ENCODE data around the gene ACTL10.
A peak's percentile ranks its signal among the peaks of the same experiment; 100 is the strongest.

The ACTL10 gene

GRCh38 chr20:33651562-33652048, 15.1 kb upstream of the ACTL10 start:
- H3K4me3 ChIP-seq (ENCODE audit: low read depth, low read length), result no peak overlapping the region
- DNase-seq, result no peak
- H3K36me3 ChIP-seq (replicated peaks), result no peaks in the 10 kb centered on the region
- no peaks in the 10 kb centered on the region for H3K27me3 ChIP-seq (replicated peaks)
- no peak overlapping the region for H3K27ac ChIP-seq
- in situ Hi-C loops (cut with HindIII; ENCODE audit: low pct_ligation_motif_present, low sequenced_read_pairs), result no loop called here
- TF ChIP-seq CTCF (IDR thresholded peaks at IDR 0.05; ENCODE audit: low read depth, low read length, missing control alignments), result no peak

GRCh38 chr20:33653218-33653899, 13.4 kb upstream of the ACTL10 start:
- Histone ChIP-seq H3K4me3 (ENCODE audit: low read depth, low read length) (no peak overlapping the region), H3K27me3 (replicated peaks) (no peaks in the 10 kb centered on the region)
- in situ Hi-C loops (cut with HindIII; ENCODE audit: low pct_ligation_motif_present, low sequenced_read_pairs), result no loop called here

GRCh38 chr20:33653900-33654596, 12.7 kb upstream of the ACTL10 start:
- H3K27ac ChIP-seq, result no peak overlapping the region
- no peak for TF ChIP-seq CTCF (IDR thresholded peaks at IDR 0.05; ENCODE audit: low read depth, low read length, missing control alignments)
- H3K36me3 ChIP-seq (replicated peaks), result no peaks in the 10 kb centered on the region
- no peak for DNase-seq
- H3K27me3 ChIP-seq (replicated peaks), result no peaks in the 10 kb centered on the region
- in situ Hi-C loops (cut with HindIII; ENCODE audit: low pct_ligation_motif_present, low sequenced_read_pairs), result no loop called here
- H3K4me3 ChIP-seq (ENCODE audit: low read depth, low read length), result no peak overlapping the region

More at GRCh38 chr20:33653218-33653899, 13.4 kb upstream of the ACTL10 start:
- peak; percentile 96 for TF ChIP-seq CTCF (IDR thresholded peaks at IDR 0.05; ENCODE audit: low read depth, low read length, missing control alignments)
- DNase-seq, result no peak
- Histone ChIP-seq H3K27ac (no peak overlapping the region), H3K36me3 (replicated peaks) (no peaks in the 10 kb centered on the region)

- Histone ChIP-seq H3K27me3 (replicated peaks) (no peaks in the 10 kb centered on the region), H3K36me3 (replicated peaks) (no peaks in the 10 kb centered on the region), H3K4me3 (ENCODE audit: low read depth, low read length) (no peak overlapping the region), H3K27ac (no peak overlapping the region)
- DNase-seq, result no peak
- in situ Hi-C loops (cut with HindIII; ENCODE audit: low pct_ligation_motif_present, low sequenced_read_pairs), result no loop called here
- TF ChIP-seq CTCF (IDR thresholded peaks at IDR 0.05; ENCODE audit: low read depth, low read length, missing control alignments), result no peak
These were observed 12.0 kb upstream of the ACTL10 start for GRCh38 chr20:33654680-33655161.

GRCh38 chr20:33655164-33655563, 11.6 kb upstream of the ACTL10 start:
- TF ChIP-seq CTCF (IDR thresholded peaks at IDR 0.05; ENCODE audit: low read depth, low read length, missing control alignments), result no peak
- in situ Hi-C loops (cut with HindIII; ENCODE audit: low pct_ligation_motif_present, low sequenced_read_pairs), result no loop called here
- no peak overlapping the region for H3K27ac ChIP-seq
- no peaks in the 10 kb centered on the region for H3K27me3 ChIP-seq (replicated peaks)
- H3K4me3 ChIP-seq (ENCODE audit: low read depth, low read length), result no peak overlapping the region
- no peak for DNase-seq
- no peaks in the 10 kb centered on the region for H3K36me3 ChIP-seq (replicated peaks)
